ENCODE data around the gene CCDC178. TPM values are rescaled to one million over a fixed set of nuclear protein-coding genes. Genes with fewer than 3 reads are reported as not detected.

CCDC178 gene
- total RNA-seq, 1 experiment from 2014 or later: not detected

- H3K4me2 ChIP-seq: no peak overlapping the region
- H3K79me2 ChIP-seq (ENCODE audit: low read depth): no peaks in the 10 kb centered on the region
- no peak for TF ChIP-seq EZH2 (IDR thresholded peaks at IDR 0.05; ENCODE audit: low read depth)
- no peaks in the 10 kb centered on the region for H4K20me1 ChIP-seq (ENCODE audit: insufficient read depth)
- no peak overlapping the region for H3K4me3 ChIP-seq
- no TSS peak for BruUV-seq (replicated peaks)
- H3K9me2 ChIP-seq (ENCODE audit: insufficient read depth): no peaks in the 10 kb centered on the region
- ChIA-PET POLR2A (ENCODE audit: unreplicated experiment) (no interaction called here), CTCF (no interaction called here)
- no peak overlapping the region for H3K27ac ChIP-seq
- no peaks in the 10 kb centered on the region for H3K4me1 ChIP-seq (replicated peaks; ENCODE audit: insufficient read depth)
- no peaks in the 10 kb centered on the region for H3F3A ChIP-seq (ENCODE audit: insufficient read depth, low read depth)
- no peak overlapping the region for H2AFZ ChIP-seq
- H3K36me3 ChIP-seq (ENCODE audit: low read depth): no peaks in the 10 kb centered on the region
- intact Hi-C loops (cut with micrococcal nuclease; ENCODE audit: unreplicated experiment): no loop called here
- no peaks in the 10 kb centered on the region for H3K27me3 ChIP-seq (ENCODE audit: insufficient read depth, low read depth)
- H3K9me3 ChIP-seq (ENCODE audit: insufficient read depth, low read depth): no peaks in the 10 kb centered on the region
- no peak for DNase-seq
Observed at GRCh38 chr18:32929213-32929612, 511.3 kb downstream of the CCDC178 start.

- Histone ChIP-seq H3K36me3 (ENCODE audit: low read depth) (no peaks in the 10 kb centered on the region), H4K20me1 (ENCODE audit: insufficient read depth) (no peaks in the 10 kb centered on the region), H3K4me2 (no peak overlapping the region), H3K27ac (no peak overlapping the region), H3F3A (ENCODE audit: insufficient read depth, low read depth) (no peaks in the 10 kb centered on the region), H2AFZ (no peak overlapping the region), H3K9me2 (ENCODE audit: insufficient read depth) (no peaks in the 10 kb centered on the region), H3K4me3 (no peak overlapping the region), H3K4me1 (replicated peaks; ENCODE audit: insufficient read depth) (no peaks in the 10 kb centered on the region), H3K79me2 (ENCODE audit: low read depth) (no peaks in the 10 kb centered on the region), H3K27me3 (ENCODE audit: insufficient read depth, low read depth) (no peaks in the 10 kb centered on the region), H3K9me3 (ENCODE audit: insufficient read depth, low read depth) (no peaks in the 10 kb centered on the region)
- no peak for TF ChIP-seq EZH2 (IDR thresholded peaks at IDR 0.05; ENCODE audit: low read depth)
- TF ChIP-seq, protein P1, sequence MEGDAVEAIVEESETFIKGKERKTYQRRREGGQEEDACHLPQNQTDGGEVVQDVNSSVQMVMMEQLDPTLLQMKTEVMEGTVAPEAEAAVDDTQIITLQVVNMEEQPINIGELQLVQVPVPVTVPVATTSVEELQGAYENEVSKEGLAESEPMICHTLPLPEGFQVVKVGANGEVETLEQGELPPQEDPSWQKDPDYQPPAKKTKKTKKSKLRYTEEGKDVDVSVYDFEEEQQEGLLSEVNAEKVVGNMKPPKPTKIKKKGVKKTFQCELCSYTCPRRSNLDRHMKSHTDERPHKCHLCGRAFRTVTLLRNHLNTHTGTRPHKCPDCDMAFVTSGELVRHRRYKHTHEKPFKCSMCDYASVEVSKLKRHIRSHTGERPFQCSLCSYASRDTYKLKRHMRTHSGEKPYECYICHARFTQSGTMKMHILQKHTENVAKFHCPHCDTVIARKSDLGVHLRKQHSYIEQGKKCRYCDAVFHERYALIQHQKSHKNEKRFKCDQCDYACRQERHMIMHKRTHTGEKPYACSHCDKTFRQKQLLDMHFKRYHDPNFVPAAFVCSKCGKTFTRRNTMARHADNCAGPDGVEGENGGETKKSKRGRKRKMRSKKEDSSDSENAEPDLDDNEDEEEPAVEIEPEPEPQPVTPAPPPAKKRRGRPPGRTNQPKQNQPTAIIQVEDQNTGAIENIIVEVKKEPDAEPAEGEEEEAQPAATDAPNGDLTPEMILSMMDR (conservative IDR thresholded peaks at IDR 0.05): no peak
- POLR2A ChIA-PET (ENCODE audit: unreplicated experiment): no interaction called here
- intact Hi-C loops (cut with micrococcal nuclease; ENCODE audit: unreplicated experiment): no loop called here
- BruUV-seq (replicated peaks): no TSS peak
- CTCF ChIA-PET: no interaction called here
- DNase-seq: no peak
Observed at GRCh38 chr18:32922951-32923430, 517.5 kb downstream of the CCDC178 start.

DNA sequence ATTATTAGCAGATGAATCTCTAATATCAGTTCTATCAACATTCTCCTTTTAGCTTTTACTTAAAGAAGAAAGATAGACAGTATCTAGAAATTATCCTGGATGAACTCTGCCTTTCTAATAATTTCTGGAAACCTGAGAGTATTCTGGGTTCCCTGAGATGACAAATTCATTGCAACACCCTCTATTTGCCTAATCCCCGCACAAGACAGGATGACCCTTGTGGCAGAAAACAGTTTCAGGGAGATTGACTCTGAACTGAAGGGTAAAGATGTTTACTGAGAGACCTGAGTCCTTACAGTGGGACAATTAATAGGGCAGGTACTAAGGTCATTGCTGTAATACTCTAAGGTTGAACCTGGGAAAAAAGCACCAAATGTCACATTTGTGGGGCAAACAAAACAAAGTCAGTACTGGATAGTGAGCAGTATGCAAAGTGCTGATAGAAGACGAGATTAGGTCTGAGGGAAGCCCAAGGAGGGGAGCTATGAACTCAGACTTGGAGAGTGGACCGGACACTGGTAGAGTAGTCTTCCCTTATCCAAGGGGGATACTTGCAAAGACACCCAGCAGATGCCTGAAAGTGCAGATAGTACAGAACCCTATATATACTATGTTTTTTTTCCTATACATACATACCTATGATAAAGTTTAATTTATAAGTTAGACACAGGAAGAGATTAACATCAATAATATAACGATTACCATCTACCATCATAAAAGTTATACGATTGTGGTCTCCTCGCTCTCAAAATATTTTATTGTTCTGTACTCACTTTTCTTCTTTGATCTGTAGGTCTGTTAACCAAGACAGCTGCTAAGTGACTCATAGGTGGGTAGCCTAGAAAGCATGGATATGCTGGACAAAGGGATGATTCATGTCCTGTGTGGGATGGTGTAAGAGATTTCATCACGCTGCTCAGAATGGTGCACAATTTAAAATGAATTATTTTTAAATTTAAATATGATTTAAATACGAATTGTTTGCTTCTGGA lies 519.4 kb downstream of the CCDC178 start:
- Histone ChIP-seq H2AFZ (no peak overlapping the region), H3K4me3 (no peak overlapping the region), H3K4me1 (replicated peaks; ENCODE audit: insufficient read depth) (no peaks in the 10 kb centered on the region), H3K9me2 (ENCODE audit: insufficient read depth) (no peaks in the 10 kb centered on the region), H3K4me2 (no peak overlapping the region), H3K9me3 (ENCODE audit: insufficient read depth, low read depth) (no peaks in the 10 kb centered on the region), H3K79me2 (ENCODE audit: low read depth) (no peaks in the 10 kb centered on the region), H4K20me1 (ENCODE audit: insufficient read depth) (no peaks in the 10 kb centered on the region), H3K27me3 (ENCODE audit: insufficient read depth, low read depth) (no peaks in the 10 kb centered on the region), H3K36me3 (ENCODE audit: low read depth) (no peaks in the 10 kb centered on the region), H3F3A (ENCODE audit: insufficient read depth, low read depth) (no peaks in the 10 kb centered on the region), H3K27ac (no peak overlapping the region)
- intact Hi-C loops (cut with micrococcal nuclease; ENCODE audit: unreplicated experiment): no loop called here
- DNase-seq: peak in 1 of 2 experiments; percentile 38
- no TSS peak for BruUV-seq (replicated peaks)
- TF ChIP-seq EZH2 (IDR thresholded peaks at IDR 0.05; ENCODE audit: low read depth): no peak
- TF ChIP-seq, protein P1 (conservative IDR thresholded peaks at IDR 0.05): no peak
- CTCF ChIA-PET: no interaction called here
- POLR2A ChIA-PET (ENCODE audit: unreplicated experiment): no interaction called here

All from PC-9 (cell line).